ENCODE measurements around the gene TLX3.
"Not testable (repeated sequence)": the region's sequence is repeated elsewhere in the genome, so short reads cannot be mapped to it uniquely, and the experiment has no call there.

Gene TLX3

DNA sequence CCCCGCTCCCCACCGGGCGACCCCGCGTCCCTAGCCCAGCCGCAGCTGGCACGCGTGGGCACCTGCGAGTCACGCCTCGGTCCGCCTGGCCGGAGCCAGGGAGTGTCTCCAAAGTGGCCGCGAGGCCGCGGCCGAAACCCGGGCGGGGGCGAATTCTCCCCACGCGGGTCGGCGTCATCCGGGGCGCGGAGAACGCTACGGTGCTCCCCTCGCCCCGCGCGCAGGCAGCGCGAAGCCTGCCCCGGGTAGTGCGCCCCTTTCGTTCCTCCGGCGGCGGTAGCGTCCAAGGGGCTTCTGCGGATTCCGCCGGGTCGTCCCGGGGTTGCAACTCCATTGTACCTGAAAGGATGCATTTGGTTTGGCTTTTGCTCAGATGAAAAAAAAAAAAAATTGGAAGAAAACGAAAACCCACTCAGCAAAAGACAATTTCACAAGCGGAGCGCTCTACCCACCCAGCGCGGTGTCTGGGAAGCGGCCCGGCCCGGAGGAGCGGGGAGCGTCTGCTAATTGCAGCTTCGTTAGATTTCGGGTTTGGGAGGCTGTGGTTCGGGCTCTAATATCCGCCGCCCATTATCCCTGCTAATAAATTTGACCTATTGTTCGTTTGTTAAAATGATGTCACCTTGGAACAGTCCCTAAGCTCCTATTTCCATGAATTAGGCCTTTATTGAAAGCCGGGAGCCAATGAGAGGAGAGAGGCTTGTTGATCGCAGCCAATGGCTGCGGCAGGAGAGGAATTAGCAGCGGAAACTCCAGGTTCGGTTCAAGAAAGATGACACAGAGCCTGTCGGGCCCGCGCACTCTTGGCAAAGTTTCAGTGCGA lies at the start of gene TLX3:
TSS of gene TLX3 (plus strand) at position 796 of the 823 bp plus-strand sequence. CDS start 118 bp downstream, outside the sequence.
- no peak for DNase-seq (ENCODE audit: low read depth in 2 of 2)

DNA sequence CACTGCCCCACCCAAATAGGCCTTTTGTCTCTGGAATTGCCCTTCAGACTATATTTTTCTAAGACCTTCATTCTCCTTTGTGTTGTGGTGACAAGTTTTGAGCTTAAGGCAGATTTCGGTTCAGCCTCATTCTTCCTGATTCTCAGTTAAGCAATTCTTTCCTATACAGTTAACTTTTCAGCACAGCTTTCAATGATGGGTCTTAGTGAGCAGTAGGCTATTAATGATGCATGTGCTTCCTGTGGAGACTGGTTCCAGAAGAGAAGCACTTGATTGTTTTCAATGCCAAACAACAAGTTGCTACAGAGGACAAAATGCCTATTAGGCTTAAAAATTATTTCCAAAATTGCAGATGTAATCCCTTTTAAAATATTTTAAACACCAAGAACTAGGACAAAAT lies 47.7 kb upstream of the TLX3 start:
- no peak for DNase-seq (ENCODE audit: low read depth in 2 of 2)

- no peak for DNase-seq (ENCODE audit: low read depth in 2 of 2)
These were observed 47.1 kb upstream of the TLX3 start for GRCh38 chr5:171261904-171262303.

GRCh38 chr5:171263181-171263580 lies 45.9 kb upstream of the TLX3 start:
- DNase-seq (ENCODE audit: low read depth in 2 of 2) = no peak

GRCh38 chr5:171264843-171265242 lies 44.2 kb upstream of the TLX3 start:
- no peak for DNase-seq (ENCODE audit: low read depth in 2 of 2)

DNA sequence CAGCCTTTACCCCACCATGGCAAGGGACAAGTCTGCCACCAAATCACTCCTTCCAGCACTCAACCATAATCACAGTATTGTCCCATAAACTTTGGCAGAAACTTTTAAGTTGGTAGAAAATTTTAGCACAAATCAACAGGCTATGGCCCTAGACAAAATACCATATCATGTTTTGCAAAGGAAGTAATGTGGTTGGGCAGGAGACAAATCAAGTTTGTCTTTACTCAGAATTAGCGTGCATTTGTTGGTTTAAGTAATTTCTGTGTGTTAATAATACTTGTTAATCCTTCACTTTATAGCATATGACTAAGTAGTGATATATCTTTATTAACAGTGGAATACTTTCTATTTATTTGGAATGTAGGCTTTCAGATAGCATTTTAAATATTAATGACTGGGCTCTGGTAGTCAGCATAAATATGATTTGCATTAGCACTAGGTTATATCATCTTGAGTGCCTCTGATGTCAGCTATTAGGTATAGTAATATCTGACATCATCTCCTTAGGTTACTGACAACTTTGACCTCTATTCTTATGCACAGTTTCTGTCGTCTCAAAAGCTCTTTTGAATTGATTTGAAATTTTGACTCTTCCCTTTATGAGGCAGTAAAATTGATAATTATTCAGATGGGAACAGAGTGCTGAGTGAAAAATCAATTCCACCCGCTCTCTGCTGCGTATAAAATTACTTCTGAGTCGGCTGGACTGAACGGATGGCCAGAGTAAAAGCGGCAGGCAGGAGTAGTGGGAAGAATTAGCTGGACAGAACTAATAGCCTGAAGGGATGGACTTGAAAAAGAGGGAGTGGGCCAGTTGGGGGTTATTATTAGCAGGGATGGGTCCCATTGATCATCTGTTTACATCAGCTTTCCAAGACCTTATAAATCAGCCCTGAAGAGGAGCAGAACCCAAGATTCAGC lies 40.1 kb upstream of the TLX3 start:
- no peak for DNase-seq (ENCODE audit: low read depth in 2 of 2)

- no peak for DNase-seq (ENCODE audit: low read depth in 2 of 2)
These were observed 39.3 kb upstream of the TLX3 start for GRCh38 chr5:171269717-171270116.

DNA sequence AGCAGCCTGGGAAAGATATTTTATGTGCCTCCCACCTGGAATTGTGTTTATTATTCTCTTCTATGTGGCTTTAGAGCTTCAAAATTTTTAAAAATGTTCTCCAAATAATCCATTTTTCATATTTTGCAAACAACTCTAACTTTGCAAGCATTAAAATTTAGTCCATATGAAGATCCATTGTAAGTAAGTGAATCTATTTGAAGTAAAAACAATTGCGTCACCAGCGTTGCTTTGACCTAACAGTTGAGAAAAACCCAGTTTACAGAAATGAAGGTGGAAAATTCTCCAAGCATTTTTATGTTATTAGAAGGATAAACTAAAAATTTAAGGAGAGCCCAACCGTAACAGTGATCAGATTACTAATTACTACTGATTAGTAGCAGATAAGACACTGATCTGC lies 38.9 kb upstream of the TLX3 start:
- no peak for DNase-seq (ENCODE audit: low read depth in 2 of 2)

DNA sequence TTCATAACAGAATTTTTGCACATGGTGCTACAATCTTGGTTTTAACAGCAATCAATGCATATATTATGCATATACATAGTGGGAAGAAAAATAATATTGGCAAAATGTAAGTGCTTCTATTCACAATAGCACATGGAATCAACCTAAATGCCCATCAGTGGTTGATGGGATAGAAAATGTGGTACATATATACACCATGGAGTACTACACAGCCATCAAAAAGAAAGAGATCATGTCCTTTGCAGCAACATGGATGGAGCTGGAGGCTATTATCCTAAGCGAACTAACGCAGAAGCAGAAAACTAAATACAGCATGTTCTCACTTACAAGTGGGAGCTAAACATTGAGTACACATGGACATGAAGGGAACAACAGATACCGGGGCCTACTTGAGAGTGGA lies 37.2 kb upstream of the TLX3 start:
- no peak for DNase-seq (ENCODE audit: low read depth in 2 of 2)

- DNase-seq (ENCODE audit: low read depth in 2 of 2) = no peak
These were observed 35.8 kb upstream of the TLX3 start for GRCh38 chr5:171272996-171273970.

DNA sequence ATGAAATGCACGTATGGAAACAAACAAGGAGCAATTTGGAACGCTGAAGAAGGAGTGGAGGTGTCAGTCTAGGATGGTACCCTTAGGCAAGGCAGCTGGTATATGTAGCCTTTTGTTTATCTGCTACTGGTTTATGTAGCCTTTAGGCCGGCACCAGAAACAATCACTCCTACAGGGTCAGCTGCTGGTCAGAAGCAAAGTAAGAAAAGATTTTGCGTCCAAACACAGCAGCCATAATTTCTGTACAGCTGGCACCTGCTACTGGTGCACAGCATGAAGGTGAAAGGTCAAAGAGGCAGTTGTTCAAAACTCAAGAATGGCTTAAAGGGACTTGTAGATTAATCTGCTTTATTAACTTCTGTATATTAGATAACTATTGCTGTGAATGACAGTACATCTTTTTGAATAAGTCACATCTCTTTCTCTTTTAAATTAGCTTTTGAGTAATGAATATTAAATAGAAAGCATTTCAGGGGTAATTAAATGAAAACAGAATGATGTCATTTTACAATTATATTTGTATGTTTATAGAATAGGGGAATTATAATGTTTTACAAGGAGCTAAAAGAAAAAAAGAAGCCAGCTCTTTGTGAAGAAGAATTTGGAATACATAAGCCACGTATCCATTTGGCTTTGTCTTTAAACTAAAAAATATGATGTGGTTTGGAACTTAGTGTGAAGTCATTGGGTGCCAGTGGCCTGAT lies 33.1 kb upstream of the TLX3 start:
- no peak for DNase-seq (ENCODE audit: low read depth in 2 of 2)

- no peak for DNase-seq (ENCODE audit: low read depth in 2 of 2)
These were observed 25.3 kb upstream of the TLX3 start for GRCh38 chr5:171283753-171284152.

DNA sequence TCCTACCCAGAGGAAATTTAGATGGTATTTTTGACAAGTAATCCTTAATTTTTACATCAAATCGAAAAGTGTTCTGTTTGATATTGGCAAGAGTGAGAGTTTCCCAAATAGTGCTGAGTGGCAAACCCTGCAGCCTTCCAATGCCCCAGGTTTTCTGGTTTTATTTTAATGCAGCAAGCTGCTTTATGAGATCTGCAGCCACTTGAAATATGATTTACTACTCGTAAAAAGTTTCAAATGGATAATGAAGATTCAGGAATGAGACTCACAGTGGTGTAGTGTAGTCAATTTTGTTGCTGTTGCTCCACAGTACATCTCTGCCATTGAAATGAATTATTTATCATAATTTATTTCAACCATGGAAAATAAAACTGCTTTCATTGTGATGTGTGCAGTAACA lies 23.6 kb upstream of the TLX3 start:
- no peak for DNase-seq (ENCODE audit: low read depth in 2 of 2)

GRCh38 chr5:171288066-171288465 lies 21.0 kb upstream of the TLX3 start:
- no peak for DNase-seq (ENCODE audit: low read depth in 2 of 2)

DNA sequence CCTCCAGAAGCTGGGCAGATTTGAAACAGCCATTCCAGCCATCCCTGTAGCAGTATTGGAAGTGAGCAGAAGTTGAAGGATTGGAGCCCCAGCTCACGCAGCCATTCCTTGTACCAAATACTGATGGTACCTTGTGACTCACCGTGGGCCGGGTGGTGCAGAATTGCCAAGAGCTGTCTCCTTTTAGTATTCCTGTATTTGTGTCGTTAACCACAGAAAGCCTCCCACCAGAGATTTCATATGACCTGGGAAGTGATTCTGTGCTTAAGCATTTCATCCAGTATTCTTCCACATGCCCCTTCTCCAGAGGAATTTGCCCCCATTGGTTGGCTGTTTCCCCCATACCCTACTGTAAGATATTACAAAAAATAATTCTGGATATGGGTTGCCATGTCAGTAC lies 17.7 kb upstream of the TLX3 start:
- no peak for DNase-seq (ENCODE audit: low read depth in 2 of 2)

GRCh38 chr5:171295299-171295698 lies 13.7 kb upstream of the TLX3 start:
- no peak for DNase-seq (ENCODE audit: low read depth in 2 of 2)

DNA sequence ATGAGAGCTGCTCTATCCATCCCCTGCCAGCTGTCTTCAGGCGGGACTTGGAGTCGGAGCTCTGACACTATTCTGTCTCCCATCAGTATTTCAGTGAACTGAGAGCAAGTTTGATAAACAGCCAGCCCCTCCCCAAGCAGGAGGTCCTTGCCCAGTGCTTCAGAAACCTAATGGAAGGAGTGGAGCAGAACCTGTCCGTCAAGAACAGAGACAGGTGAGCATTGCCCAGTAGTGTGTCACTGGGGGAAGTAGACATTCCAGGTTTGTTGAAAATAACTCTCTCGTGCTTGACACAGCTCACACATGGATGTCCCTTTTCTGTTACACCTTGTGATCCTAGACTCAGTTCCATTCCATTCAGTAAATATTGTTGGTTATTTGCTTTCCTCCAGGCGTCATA lies 13.2 kb upstream of the TLX3 start:
- no peak for DNase-seq (ENCODE audit: low read depth in 2 of 2)

- DNase-seq (ENCODE audit: low read depth in 2 of 2) = not testable (repeated sequence)
These were observed 11.1 kb upstream of the TLX3 start for GRCh38 chr5:171297941-171298340.

- no peak for DNase-seq (ENCODE audit: low read depth in 2 of 2)
These were observed 9.8 kb upstream of the TLX3 start for GRCh38 chr5:171299228-171299627.

GRCh38 chr5:171299851-171300250 lies 9.2 kb upstream of the TLX3 start:
- DNase-seq (ENCODE audit: low read depth in 2 of 2) = no peak

DNA sequence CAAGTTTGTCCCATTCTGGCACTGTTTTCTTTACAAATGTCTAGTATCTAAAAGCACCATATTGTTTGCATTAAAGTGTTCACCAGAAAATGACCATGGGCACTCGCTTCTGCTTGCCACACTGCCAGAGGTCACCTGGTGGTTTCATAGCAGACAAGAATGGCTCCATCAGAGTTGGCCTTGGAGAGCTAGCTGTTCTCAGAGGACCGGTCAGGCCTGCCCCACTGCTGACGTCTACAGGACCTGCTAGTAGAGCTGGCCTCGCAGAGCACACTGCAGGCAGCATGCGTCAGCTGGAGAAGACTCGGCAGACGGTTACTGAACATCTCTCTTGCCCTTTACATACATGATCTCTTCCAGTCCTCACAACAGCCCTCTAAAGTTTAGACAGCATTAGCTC lies 8.7 kb upstream of the TLX3 start:
- no peak for DNase-seq (ENCODE audit: low read depth in 2 of 2)
